SK-N-SH treated with all-trans-retinoic acid at 6 μM for 48 hours (cell line): ENCODE measurements around the gene CHI3L2.
"Not testable (repeated sequence)": the region's sequence is repeated elsewhere in the genome, so short reads cannot be mapped to it uniquely, and the experiment has no call there.

ENCODE experiments used
- ATAC-seq: fragments of 200-7000 bp; cut with Tn5 transposase; 3 replicates; pipeline ENCODE4 v1.9.1; 2020; ENCODE audit warnings: mild to moderate bottlenecking, moderate library complexity
- ARNTL ChIP-seq: fragments of 450-650 bp; formaldehyde crosslinking; IDR thresholded peaks from 2 replicates; pipeline ENCODE4 v1.5.0; 2020; ENCODE audit warnings: low read depth, mild to moderate bottlenecking, moderate library complexity, borderline replicate concordance
- BACH2 ChIP-seq: fragments of 250-450 bp; sonication (Bioruptor Pico); IDR thresholded peaks from 2 replicates; pipeline ENCODE4 v1.9.0; 2021; ENCODE audit warnings: mild to moderate bottlenecking, borderline replicate concordance
- CSDC2 ChIP-seq: fragments of 250-450 bp; sonication (Bioruptor Pico); IDR thresholded peaks from 2 replicates; pipeline ENCODE4 v1.5.0; 2020; ENCODE audit warnings: mild to moderate bottlenecking, moderate library complexity
- ESRRG ChIP-seq: fragments of 250-450 bp; sonication (Bioruptor Pico); IDR thresholded peaks from 2 replicates; pipeline ENCODE4 v1.6.1; 2021; ENCODE audit warnings: mild to moderate bottlenecking
- GLIS3 ChIP-seq: fragments of 250-450 bp; sonication (Bioruptor Pico); IDR thresholded peaks from 2 replicates; pipeline ENCODE4 v1.5.0; 2020; ENCODE audit warnings: mild to moderate bottlenecking, moderate library complexity
- ISL1 ChIP-seq: fragments of 250-450 bp; sonication (Bioruptor Pico); IDR thresholded peaks from 2 replicates; pipeline ENCODE4 v2.1.2; 2022; ENCODE audit warnings: mild to moderate bottlenecking, moderate library complexity
- OSR1 ChIP-seq: fragments of 250-450 bp; sonication (Bioruptor Pico); IDR thresholded peaks from 2 replicates; pipeline ENCODE4 v1.8.0; 2022; ENCODE audit warnings: moderate library complexity, mild to moderate bottlenecking, inconsistent platforms
- PPARA ChIP-seq: fragments of 250-450 bp; sonication (Bioruptor Pico); IDR thresholded peaks from 2 replicates; pipeline ENCODE4 v1.5.0; 2020; ENCODE audit warnings: mild to moderate bottlenecking, borderline replicate concordance
- RARB ChIP-seq: fragments of 250-450 bp; sonication (Bioruptor Pico); IDR thresholded peaks from 2 replicates; pipeline ENCODE4 v1.8.0; 2021; ENCODE audit warnings: mild to moderate bottlenecking, moderate library complexity
- SNAI2 ChIP-seq: fragments of 250-450 bp; sonication (Bioruptor Pico); IDR thresholded peaks from 2 replicates; pipeline ENCODE4 v1.5.0; 2020; ENCODE audit warnings: mild to moderate bottlenecking, moderate library complexity
- TCF4 ChIP-seq: fragments of 250-450 bp; sonication (Bioruptor Pico); IDR thresholded peaks from 2 replicates; pipeline ENCODE4 v1.8.0; 2021; ENCODE audit warnings: mild to moderate bottlenecking, moderate library complexity, borderline replicate concordance
- TOX ChIP-seq: fragments of 250-450 bp; sonication (Bioruptor Pico); IDR thresholded peaks from 2 replicates; pipeline ENCODE4 v1.8.0; 2021; ENCODE audit warnings: mild to moderate bottlenecking, moderate library complexity, borderline replicate concordance
- TSHZ2 ChIP-seq: fragments of 250-450 bp; sonication (Bioruptor Pico); IDR thresholded peaks from 2 replicates; pipeline ENCODE4 v1.5.0; 2020; ENCODE audit warnings: mild to moderate bottlenecking, moderate library complexity
- ZC3H10 ChIP-seq: fragments of 250-450 bp; sonication (Bioruptor Pico); IDR thresholded peaks from 2 replicates; pipeline ENCODE4 v1.5.1; 2021; ENCODE audit warnings: mild to moderate bottlenecking, moderate library complexity
- ZFP3 ChIP-seq: fragments of 250-450 bp; sonication (Bioruptor Pico); IDR thresholded peaks from 2 replicates; pipeline ENCODE4 v1.5.0; 2020; ENCODE audit warnings: mild to moderate bottlenecking, moderate library complexity
- ZFP30 ChIP-seq: fragments of 450-650 bp; formaldehyde crosslinking; IDR thresholded peaks from 2 replicates; pipeline ENCODE4 v1.5.0; 2022; ENCODE audit warnings: mild to moderate bottlenecking, moderate library complexity
- ZNF565 ChIP-seq: fragments of 450-650 bp; formaldehyde crosslinking; conservative IDR thresholded peaks from 2 replicates; pipeline ENCODE4 v1.5.0; 2020; ENCODE audit warnings: low read depth, mild to moderate bottlenecking, moderate library complexity
- ZNF70 ChIP-seq: fragments of 450-650 bp; formaldehyde crosslinking; IDR thresholded peaks from 2 replicates; pipeline ENCODE4 v1.5.0; 2020; ENCODE audit warnings: mild to moderate bottlenecking, moderate library complexity
- ZNF8 ChIP-seq: fragments of 450-650 bp; formaldehyde crosslinking; IDR thresholded peaks from 2 replicates; pipeline ENCODE4 v1.5.0; 2020; ENCODE audit warnings: mild to moderate bottlenecking, moderate library complexity
- TF ChIP-seq, protein P1 (sequence below): fragments of 250-450 bp; sonication (Bioruptor Pico); IDR thresholded peaks from 2 replicates; pipeline ENCODE4 v1.5.1; 2020; ENCODE audit warnings: low read depth, mild to moderate bottlenecking, moderate library complexity
- TF ChIP-seq, protein P2 (sequence below): fragments of 250-450 bp; sonication (Bioruptor Pico); IDR thresholded peaks from 2 replicates; pipeline ENCODE4 v1.8.0; 2021; ENCODE audit warnings: low read depth, mild to moderate bottlenecking, moderate library complexity, borderline replicate concordance
- TF ChIP-seq, protein P3 (sequence below): fragments of 250-450 bp; sonication (Bioruptor Pico); IDR thresholded peaks from 2 replicates; pipeline ENCODE4 v1.5.1; 2021; ENCODE audit warnings: mild to moderate bottlenecking, moderate library complexity

CHI3L2 gene

DNA sequence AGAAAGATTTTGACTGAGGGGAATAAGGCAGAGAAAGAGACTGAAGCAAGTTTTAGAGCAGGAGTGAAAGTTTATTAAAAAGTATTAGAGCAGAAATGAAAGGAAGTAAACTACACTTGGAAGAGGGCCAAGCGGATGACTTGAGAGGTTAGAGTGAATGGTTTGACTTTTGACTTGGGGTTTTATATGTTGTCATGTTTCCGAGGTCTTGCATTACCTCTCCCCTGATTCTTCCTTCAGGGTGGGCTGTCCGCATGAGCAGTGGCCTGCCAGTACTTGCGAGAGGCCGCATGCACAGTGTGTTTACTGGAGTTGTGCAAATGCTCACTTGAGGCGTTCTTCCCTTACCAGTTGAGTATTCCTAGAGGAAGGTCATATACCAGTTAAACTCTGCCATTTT, 14.1 kb upstream of the CHI3L2 start:
- ATAC-seq: no peak
- TF ChIP-seq, protein P1, sequence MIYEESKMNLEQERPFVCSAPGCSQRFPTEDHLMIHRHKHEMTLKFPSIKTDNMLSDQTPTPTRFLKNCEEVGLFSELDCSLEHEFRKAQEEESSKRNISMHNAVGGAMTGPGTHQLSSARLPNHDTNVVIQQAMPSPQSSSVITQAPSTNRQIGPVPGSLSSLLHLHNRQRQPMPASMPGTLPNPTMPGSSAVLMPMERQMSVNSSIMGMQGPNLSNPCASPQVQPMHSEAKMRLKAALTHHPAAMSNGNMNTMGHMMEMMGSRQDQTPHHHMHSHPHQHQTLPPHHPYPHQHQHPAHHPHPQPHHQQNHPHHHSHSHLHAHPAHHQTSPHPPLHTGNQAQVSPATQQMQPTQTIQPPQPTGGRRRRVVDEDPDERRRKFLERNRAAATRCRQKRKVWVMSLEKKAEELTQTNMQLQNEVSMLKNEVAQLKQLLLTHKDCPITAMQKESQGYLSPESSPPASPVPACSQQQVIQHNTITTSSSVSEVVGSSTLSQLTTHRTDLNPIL (CRISPR knock-in tag): no peak
- TF ChIP-seq PPARA (CRISPR knock-in tag) (no peak), GLIS3 (CRISPR knock-in tag) (no peak), OSR1 (no peak), ISL1 (CRISPR knock-in tag) (no peak), CSDC2 (CRISPR knock-in tag) (no peak), SNAI2 (CRISPR knock-in tag) (no peak), ZNF8 (CRISPR knock-in tag) (no peak)
- TF ChIP-seq, protein P2, sequence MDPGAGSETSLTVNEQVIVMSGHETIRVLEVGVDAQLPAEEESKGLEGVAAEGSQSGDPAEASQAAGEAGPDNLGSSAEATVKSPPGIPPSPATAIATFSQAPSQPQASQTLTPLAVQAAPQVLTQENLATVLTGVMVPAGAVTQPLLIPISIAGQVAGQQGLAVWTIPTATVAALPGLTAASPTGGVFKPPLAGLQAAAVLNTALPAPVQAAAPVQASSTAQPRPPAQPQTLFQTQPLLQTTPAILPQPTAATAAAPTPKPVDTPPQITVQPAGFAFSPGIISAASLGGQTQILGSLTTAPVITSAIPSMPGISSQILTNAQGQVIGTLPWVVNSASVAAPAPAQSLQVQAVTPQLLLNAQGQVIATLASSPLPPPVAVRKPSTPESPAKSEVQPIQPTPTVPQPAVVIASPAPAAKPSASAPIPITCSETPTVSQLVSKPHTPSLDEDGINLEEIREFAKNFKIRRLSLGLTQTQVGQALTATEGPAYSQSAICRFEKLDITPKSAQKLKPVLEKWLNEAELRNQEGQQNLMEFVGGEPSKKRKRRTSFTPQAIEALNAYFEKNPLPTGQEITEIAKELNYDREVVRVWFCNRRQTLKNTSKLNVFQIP (CRISPR knock-in tag): no peak

DNA sequence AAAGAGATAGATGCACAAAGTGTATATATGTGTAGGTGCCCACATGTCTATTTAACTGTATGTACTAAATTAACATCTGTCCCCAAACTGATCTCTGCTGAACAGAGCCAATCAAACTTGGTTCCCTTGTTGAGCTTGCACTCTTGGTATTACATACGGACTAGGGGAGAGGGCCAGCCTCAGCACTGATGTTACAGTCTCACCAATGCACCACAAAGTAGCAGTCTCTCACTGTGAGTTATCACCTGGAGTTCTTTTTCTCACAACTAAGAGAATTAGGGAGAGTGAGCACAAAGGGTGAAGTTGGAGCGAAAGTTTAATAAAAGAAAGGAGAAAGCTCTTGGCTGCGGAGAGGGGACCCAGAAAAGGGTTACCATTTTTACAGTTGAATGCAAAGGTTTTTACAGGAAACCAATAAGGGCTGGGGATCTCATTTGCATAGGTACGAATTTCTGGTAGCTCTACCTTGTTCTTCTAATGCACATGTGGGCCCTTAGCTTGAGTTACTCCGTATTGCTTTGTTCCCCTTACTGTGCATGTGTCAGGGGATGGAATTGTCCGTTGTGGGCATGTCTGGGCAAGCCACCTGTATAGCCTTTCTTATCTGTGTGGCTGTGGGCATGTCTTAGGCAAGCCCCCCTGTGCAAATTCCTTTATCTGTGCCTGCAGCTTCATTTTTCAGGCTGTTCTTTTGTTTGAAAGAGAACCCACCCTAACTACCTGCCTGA, 13.3 kb upstream of the CHI3L2 start:
- no peak for TF ChIP-seq GLIS3 (CRISPR knock-in tag)
- TF ChIP-seq RARB (CRISPR knock-in tag): no peak
- TF ChIP-seq ZNF70 (CRISPR knock-in tag): no peak
- no peak for TF ChIP-seq ZFP30
- TF ChIP-seq ZNF565 (CRISPR knock-in tag): no peak
- 0 out of 2 replicates have a peak, but pooled peaks have one; percentile 6 for TF ChIP-seq ISL1 (CRISPR knock-in tag)
- ATAC-seq: no peak

DNA sequence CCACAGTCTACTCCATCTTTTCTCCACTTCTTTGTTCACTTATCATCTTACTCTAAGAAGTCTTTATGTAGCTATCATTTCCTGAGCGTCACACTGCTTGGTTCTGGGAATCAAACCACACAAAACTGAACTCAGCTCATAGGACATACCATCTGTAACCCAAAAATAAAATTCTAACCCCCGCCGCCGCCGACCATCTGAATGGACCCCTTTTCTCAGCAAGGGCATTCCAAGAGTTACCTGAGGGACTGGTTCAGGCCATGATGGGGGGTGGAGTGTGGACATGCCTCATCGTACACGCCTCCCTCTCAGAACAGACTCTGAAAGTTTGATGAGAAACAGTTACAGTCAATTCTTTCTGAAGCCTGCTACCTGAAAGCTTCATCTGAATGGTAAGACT, 12.6 kb upstream of the CHI3L2 start:
- ATAC-seq: no peak
- TF ChIP-seq ARNTL (CRISPR knock-in tag) (no peak), ZNF8 (CRISPR knock-in tag) (no peak), TOX (CRISPR knock-in tag) (no peak), ZNF565 (CRISPR knock-in tag) (no peak), CSDC2 (CRISPR knock-in tag) (no peak), GLIS3 (CRISPR knock-in tag) (no peak), TCF4 (CRISPR knock-in tag) (no peak), ISL1 (CRISPR knock-in tag) (no peak), ZFP3 (CRISPR knock-in tag) (no peak), ZNF70 (CRISPR knock-in tag) (no peak)
- TF ChIP-seq, protein P2 (CRISPR knock-in tag): no peak
- TF ChIP-seq, protein P1 (CRISPR knock-in tag): no peak
- TF ChIP-seq, all 23 proteins: peak for 0

GRCh38 chr1:111215285-111215684, 12.2 kb upstream of the CHI3L2 start:
- ATAC-seq: not testable (repeated sequence)

DNA sequence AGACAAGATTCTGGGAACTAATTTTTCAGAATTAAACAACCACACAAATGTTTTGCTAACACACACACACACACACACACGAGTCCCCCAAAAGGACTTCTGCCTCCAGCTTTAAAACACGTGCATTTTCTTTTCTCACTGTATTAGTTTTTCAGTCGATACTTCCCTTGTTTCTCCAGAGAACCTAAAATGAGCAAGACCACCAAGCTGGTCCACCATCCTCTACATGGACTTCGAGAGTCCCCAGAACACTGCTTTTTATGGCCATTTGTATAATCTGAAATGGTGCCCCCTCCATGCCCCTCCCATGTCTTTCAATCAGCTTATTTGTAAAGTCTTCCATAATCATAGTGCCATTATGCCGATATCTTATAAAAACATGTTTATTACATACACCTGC, 10.8 kb upstream of the CHI3L2 start:
- ATAC-seq: no peak
- TF ChIP-seq TCF4 (CRISPR knock-in tag) (no peak), ZFP30 (no peak), ZC3H10 (CRISPR knock-in tag) (no peak), ESRRG (CRISPR knock-in tag) (no peak), CSDC2 (CRISPR knock-in tag) (no peak), OSR1 (no peak), TOX (CRISPR knock-in tag) (no peak), ZNF70 (CRISPR knock-in tag) (no peak), BACH2 (CRISPR knock-in tag) (no peak), TSHZ2 (no peak)
- TF ChIP-seq, protein P3, sequence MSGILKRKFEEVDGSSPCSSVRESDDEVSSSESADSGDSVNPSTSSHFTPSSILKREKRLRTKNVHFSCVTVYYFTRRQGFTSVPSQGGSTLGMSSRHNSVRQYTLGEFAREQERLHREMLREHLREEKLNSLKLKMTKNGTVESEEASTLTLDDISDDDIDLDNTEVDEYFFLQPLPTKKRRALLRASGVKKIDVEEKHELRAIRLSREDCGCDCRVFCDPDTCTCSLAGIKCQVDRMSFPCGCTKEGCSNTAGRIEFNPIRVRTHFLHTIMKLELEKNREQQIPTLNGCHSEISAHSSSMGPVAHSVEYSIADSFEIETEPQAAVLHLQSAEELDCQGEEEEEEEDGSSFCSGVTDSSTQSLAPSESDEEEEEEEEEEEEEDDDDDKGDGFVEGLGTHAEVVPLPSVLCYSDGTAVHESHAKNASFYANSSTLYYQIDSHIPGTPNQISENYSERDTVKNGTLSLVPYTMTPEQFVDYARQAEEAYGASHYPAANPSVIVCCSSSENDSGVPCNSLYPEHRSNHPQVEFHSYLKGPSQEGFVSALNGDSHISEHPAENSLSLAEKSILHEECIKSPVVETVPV (CRISPR knock-in tag): no peak
- TF ChIP-seq, protein P1 (CRISPR knock-in tag): no peak
